A673 (cell line): ENCODE results near the gene NLK.

Experiments
- CTCF ChIP-seq: fragments of 300-800, 200-600 bp; sonication (generic); conservative IDR thresholded peaks from 2 replicates; pipeline ENCODE4 v1.5.1; 2017; ENCODE audit warnings: low read depth, mild to moderate bottlenecking, antibody characterized with exemption, low read length, moderate library complexity, mixed read lengths
- EZH2 ChIP-seq: fragments of 200-600 bp; sonication (generic); IDR thresholded peaks from 2 replicates; pipeline ENCODE4 v1.6.1; 2017; ENCODE audit warnings: borderline replicate concordance, low read depth, mild to moderate bottlenecking, mixed read lengths, antibody characterized with exemption, low read length; ENCODE audit not compliant: poor library complexity, severe bottlenecking

GRCh38 chr17:28124962-28125361, 82.5 kb downstream of the NLK start:
- TF ChIP-seq CTCF (no peak), EZH2 (no peak)
